Measurements from ENCODE around the gene VAMP4.
"Not testable (repeated sequence)": the region's sequence is repeated elsewhere in the genome, so short reads cannot be mapped to it uniquely, and the experiment has no call there.

Gene VAMP4

GRCh38 chr1:171683870-171684269 is 58.0 kb downstream of the VAMP4 start:
- no peak for DNase-seq

- no peak for DNase-seq
Measured at GRCh38 chr1:171680339-171680738, 61.5 kb downstream of the VAMP4 start.

GRCh38 chr1:171676823-171677222 is 65.0 kb downstream of the VAMP4 start:
- no peak for DNase-seq

- no peak for DNase-seq
Measured at GRCh38 chr1:171674431-171675405, 67.1 kb downstream of the VAMP4 start.

- no peak for DNase-seq
Measured at GRCh38 chr1:171670739-171671138, 71.1 kb downstream of the VAMP4 start.

GRCh38 chr1:171668372-171668771 is 73.5 kb downstream of the VAMP4 start:
- DNase-seq: no peak

GRCh38 chr1:171666114-171666769 is 75.6 kb downstream of the VAMP4 start:
- DNase-seq: no peak

- no peak for DNase-seq
Measured at GRCh38 chr1:171664976-171665375, 76.9 kb downstream of the VAMP4 start.

GRCh38 chr1:171663854-171664575 is 77.8 kb downstream of the VAMP4 start:
- DNase-seq: no peak

GRCh38 chr1:171663036-171663853 is 78.6 kb downstream of the VAMP4 start:
- no peak for DNase-seq

- DNase-seq: no peak
Measured at GRCh38 chr1:171661076-171661650, 80.7 kb downstream of the VAMP4 start.

- not testable (repeated sequence) for DNase-seq
Measured at GRCh38 chr1:171656206-171656605, 85.7 kb downstream of the VAMP4 start.

- DNase-seq: no peak
Measured at GRCh38 chr1:171655746-171656116, 86.1 kb downstream of the VAMP4 start.

GRCh38 chr1:171654942-171655745 is 86.7 kb downstream of the VAMP4 start:
- DNase-seq: peak; percentile 64

GRCh38 chr1:171654201-171654941 is 87.5 kb downstream of the VAMP4 start:
- DNase-seq: no peak

GRCh38 chr1:171653796-171654195 is 88.1 kb downstream of the VAMP4 start:
- DNase-seq: no peak

- DNase-seq: no peak
Measured at GRCh38 chr1:171652234-171652822, 89.5 kb downstream of the VAMP4 start, which contains the start of gene MYOC. Gene MYOC, minus strand, starts transcription at chr1:171652688. Its CDS starts 77 bp downstream, at chr1:171652611.

Data from activated T-cell treated with anti-CD3 and anti-CD28 coated beads, Interleukin-2, amount 50 U/mL, for 1 hour (primary cell).